SK-N-MC (cell line): ENCODE data around the gene SUPT6H.

Source experiments
- EZH2 ChIP-seq: fragments of 200-600 bp; sonication (generic); IDR thresholded peaks from one replicate; pipeline ENCODE4 v1.6.1; 2017; ENCODE audit warnings: antibody characterized with exemption
- POLR2AphosphoS5 ChIP-seq: IDR thresholded peaks from 2 replicates; pipeline ENCODE4 v1.6.1; 2012; ENCODE audit warnings: mild to moderate bottlenecking, low read depth, low read length, borderline replicate concordance

DNA sequence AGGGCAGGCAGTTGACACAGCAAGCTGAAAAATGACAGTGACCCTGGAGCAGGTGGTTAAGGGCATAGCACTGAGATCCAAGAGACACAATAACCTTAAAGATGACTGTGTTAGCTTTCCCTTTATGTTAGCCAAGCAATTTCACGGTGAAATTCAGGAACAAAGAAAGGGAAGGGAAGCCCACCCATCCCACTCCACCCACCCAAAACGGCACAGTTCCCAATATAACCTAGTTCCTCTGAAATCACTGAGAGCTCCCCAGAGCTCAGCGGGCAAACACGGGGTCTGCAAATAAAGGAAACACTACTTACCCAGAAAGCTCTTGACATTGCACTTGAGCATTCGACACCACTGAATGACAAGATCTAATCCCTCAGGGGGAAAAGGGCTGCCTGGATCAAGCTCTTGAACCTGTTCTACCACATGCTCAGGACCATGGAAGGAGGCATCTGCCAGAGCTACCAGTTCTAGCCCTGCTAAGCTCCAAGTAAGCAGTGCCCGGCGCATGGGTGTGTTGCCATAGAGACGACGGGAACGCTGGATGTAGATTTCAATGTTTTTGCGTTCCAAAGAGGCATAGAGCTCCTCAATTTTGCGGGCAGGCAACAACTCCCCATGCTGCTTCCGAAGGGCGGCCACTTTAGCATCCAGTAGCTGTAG is 27.7 kb upstream of the SUPT6H start:
- TF ChIP-seq POLR2AphosphoS5 (no peak), EZH2 (no peak)
